Astrocyte of the cerebellum (primary cell): ENCODE data around the gene SLC2A3.
"Not testable (repeated sequence)": the region's sequence is repeated elsewhere in the genome, so short reads cannot be mapped to it uniquely, and the experiment has no call there.

Source experiments
- DNase-seq: peaks from one replicate; pipeline ENCODE4 v3.0.0-alpha.2; 2011; ENCODE audit warnings: low read depth
- H3K4me3 ChIP-seq: 2 replicates; pipeline ENCODE4 v1.5.1; 2011; ENCODE audit warnings: mild to moderate bottlenecking, low read depth, low read length, moderate library complexity
- in situ Hi-C: cut with HindIII; loops from 2 replicates; pipeline ENCODE4 v1.10.0; 2017; ENCODE audit warnings: low sequenced_read_pairs
- TF ChIP-seq, protein P1 (sequence below): IDR thresholded peaks from 2 replicates; pipeline ENCODE4 v1.5.1; 2012; ENCODE audit warnings: low read length, low read depth, moderate library complexity, mild to moderate bottlenecking; ENCODE audit errors: missing control alignments

The SLC2A3 gene

DNA sequence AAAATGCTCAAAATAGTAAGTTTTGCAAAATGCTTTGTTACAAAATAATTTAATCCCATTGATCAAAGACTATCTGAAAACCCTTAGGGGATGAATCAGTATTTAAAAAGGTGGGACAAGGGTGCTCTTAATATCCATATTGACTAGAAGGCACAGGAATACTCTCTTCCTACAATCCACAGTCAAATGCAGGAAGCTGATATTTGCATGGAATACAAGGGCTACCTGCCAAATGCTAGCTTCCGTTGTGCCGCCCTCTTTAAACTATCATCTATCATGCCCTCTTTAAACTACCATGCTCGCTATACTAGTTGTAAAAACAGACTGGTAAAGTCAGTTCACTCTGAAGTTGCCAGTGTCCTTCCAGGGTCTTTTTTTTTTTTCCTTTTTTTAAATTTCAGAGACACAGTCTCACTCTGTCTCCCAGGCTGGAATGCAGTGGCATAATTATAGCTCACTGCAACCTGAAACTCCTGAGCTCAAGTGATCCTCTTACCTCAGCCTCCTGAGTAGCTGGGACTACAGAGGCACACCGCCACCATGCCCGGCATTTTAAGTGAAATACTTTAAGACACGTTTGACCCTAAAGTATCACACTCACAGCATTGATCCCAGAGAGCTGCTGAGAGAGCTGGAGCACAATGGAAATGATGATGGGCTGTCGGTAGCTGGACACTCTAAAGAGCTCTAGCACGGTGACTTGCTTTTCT, 6.7 kb downstream of the SLC2A3 start:
- in situ Hi-C loops = no loop called here

DNA sequence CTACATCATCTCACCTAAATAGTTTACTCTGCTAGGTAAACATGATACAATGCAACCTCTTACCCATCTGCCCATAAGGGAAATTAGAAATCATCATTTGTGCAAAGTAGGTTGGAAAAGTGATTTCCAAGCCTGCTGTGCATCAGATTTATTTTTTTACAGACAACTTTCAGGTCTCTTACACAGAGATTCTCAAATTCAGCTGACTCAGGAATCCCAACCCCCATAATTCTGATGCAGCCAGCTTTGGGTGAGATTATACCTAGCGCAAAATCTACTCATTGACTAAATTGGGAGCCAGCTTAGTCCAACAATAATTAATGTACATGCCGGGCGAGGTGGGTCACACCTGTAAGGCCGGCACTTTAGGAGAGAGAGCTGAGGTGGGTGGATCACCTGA, 8.5 kb downstream of the SLC2A3 start:
- no peak overlapping the region for H3K4me3 ChIP-seq
- in situ Hi-C loops = no loop called here
- TF ChIP-seq, protein P1, sequence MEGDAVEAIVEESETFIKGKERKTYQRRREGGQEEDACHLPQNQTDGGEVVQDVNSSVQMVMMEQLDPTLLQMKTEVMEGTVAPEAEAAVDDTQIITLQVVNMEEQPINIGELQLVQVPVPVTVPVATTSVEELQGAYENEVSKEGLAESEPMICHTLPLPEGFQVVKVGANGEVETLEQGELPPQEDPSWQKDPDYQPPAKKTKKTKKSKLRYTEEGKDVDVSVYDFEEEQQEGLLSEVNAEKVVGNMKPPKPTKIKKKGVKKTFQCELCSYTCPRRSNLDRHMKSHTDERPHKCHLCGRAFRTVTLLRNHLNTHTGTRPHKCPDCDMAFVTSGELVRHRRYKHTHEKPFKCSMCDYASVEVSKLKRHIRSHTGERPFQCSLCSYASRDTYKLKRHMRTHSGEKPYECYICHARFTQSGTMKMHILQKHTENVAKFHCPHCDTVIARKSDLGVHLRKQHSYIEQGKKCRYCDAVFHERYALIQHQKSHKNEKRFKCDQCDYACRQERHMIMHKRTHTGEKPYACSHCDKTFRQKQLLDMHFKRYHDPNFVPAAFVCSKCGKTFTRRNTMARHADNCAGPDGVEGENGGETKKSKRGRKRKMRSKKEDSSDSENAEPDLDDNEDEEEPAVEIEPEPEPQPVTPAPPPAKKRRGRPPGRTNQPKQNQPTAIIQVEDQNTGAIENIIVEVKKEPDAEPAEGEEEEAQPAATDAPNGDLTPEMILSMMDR = no peak

More for the DNA sequence above, 6.7 kb downstream of the SLC2A3 start:
- TF ChIP-seq, protein P1 = no peak
- H3K4me3 ChIP-seq = no peak overlapping the region
- no peak for DNase-seq

DNA sequence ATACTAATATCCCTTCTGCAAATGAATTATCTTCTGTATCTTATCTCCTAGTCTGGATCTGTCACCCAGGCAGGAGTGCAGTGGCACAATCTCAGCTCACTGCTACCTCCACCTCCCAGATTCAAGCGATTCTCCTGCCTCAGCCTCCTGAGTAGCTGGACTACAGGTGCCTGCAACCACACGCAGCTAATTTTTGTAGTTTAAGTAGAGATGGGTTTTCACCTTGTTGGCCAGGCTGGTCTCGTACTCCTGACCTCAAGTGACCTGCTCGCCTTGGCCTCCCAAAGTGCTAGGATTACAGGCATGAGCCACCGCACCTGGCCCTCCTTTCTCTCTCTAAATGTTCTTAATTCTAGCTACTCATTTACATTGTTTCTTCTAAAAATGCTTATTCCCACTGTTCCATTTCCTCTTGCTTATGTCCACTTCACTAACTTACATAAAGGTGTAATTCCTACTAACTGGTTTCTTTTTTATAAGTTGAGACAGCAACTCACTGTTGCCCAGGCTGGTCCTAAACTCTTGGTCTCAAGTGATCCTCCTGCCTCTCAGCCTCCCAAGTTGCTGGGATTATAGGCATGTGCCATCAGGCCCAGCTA, 9.8 kb downstream of the SLC2A3 start:
- H3K4me3 ChIP-seq, in situ Hi-C loops, DNase-seq: not testable (repeated sequence)

More for the DNA sequence above, 8.5 kb downstream of the SLC2A3 start:
- no peak for DNase-seq

DNA sequence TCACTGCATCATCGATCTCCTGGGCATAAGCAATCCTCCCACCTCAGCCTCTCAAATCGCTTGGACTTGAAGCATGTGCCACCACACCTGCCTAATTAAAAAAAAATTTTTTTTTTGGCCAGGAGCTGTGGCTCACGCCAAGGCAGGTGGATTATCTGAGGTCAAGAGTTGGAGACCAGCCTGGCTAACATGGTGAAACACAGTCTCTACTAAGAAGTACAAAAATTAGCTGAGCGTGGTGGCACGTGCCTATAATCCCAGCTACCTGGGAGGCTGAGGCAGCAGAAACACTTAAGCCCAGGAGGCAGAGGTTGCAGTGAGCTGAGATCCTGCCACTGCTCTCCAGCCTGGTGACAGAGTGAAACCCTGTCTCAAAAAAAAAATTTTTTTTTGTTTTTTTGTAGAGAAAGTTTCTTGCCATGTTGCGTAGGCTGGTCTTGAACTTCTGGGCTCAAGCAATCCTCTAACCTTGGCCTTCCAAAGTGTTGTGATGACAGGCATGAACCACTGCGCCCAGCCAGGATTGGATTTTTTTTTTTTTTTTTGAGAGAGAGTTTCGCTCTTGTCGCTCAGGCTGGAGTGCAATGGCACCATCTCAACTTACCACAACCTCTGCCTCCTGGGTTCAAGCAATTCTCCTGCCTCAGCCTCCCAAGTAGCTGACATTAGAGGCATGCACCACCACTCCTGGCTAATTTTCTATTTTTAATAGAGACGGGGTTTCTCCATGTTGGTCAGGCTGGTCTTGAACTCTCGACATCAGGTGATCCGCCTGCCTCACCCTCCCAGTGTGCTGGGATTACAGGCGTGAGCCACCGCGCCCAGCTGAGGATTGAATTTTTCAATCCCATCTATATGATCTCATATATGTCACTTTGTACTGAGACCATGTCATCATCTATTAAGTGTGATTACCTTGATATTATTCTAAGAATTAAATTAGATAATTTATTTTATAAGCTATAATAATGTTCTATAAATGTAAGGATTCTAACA, 12.4 kb downstream of the SLC2A3 start:
- TF ChIP-seq, protein P1 = no peak
- H3K4me3 ChIP-seq = no peak overlapping the region
- DNase-seq = no peak
- in situ Hi-C loops = no loop called here

DNA sequence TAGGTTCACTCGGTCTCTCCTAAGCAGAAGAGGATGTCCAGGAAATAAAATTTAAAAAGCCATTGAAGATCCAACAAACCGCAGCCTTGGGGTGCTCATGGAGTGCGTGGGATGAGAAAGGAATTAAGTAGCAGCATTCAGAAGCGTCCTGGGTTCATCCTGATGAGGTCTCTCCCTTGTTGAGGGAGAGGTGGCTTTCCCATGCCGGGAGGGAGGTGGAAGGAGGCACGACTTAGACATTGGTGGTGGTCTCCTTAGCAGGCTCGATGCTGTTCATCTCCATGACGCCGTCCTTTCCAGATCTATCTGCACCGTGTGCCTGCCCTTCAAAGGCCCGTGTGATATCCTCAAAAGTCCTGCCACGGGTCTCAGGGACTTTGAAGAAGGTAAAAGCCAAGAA, 14.8 kb downstream of the SLC2A3 start:
- in situ Hi-C loops, DNase-seq, H3K4me3 ChIP-seq: not testable (repeated sequence)

DNA sequence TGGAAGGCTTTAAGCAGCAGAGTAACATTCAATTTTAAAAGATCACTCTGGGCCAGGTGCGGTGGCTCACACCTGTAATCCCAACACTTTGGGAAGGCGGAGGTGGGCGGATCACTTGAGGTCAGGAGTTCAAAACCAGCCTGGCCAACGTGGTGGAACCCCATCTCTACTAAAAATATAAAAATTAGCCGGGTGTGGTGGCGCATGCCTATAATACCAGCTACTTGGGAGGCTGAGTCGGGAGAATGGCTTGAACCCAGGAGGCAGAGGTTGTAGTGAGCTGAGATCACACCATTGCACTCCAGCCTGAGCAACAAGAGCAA, 17.8 kb downstream of the SLC2A3 start:
- H3K4me3 ChIP-seq, DNase-seq, in situ Hi-C loops: not testable (repeated sequence)

DNA sequence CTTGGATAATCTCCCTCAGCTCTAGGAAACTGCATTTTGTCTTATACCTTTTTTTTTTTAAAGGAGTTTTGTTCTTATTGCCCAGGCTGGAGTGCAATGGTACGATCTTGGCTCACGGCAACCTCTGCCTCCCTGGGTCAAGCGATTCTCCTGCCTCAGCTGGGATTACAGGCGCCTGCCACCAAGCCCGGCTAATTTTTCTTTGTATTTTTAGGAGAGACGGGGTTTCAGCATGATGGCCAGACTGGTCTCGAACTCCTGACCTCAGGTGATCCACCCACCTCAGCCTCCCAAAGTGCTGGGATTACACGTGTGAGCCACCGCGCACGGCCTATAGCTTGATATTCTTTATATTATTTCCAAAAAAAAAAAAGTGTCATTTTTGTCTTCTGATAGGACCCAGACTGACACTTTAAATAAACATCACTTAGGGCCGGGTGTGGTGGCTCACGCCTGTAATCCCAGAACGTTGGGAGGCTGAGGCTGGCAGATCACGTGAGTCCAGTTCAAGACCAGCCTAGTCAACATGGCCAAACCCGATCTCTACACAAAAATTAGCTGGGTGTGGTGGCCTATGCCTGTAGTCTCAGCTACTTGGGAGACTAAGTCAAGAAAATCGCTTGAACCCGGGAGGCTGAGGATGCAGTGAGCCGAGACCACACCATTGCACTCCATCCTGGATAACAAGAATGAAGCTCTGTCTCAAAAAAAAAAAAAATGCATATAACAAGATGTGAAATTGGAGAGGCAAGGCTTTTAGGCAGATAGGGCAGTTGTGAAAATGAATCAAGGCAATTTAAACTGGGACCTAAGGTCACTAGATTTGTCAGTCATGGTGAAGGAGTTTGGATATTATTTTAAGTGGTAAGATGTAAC, 18.4 kb downstream of the SLC2A3 start:
- no peak for DNase-seq
- in situ Hi-C loops = no loop called here
- TF ChIP-seq, protein P1 = no peak
- no peak overlapping the region for H3K4me3 ChIP-seq
